GM12878 (cell line): ENCODE results near the gene STKLD1. TPM values are rescaled to one million over a fixed set of nuclear protein-coding genes. Genes with fewer than 3 reads are reported as not detected.

Source experiments
- ATAC-seq: fragments of 200-7000 bp; cut with Tn5 transposase; 3 replicates; pipeline ENCODE4 v1.9.1; 2020; ENCODE audit warnings: mild to moderate bottlenecking, moderate library complexity
- BruUV-seq: library from RNA; stranded (reverse); fragments of 400-500 nt; replicated peaks from 2 replicates; lab custom pipeline; 2021; lab: Mats Ljungman, UMichigan
- CTCF ChIA-PET: fragments of 300-600 bp; sonication (Branson Sonifier 250); formaldehyde crosslinking; extraction: SDS; loops from one replicate; lab custom pipeline; 2021; ENCODE audit warnings: inconsistent platforms; lab: Yijun Ruan, JAX
- POLR2A ChIA-PET: fragments of 350-600 bp; formaldehyde crosslinking; extraction: SDS; loops from one replicate; lab custom pipeline; 2021; ENCODE audit warnings: inconsistent platforms; lab: Charles Lee
- RAD21 ChIA-PET: fragments of 300-600 bp; sonication (Branson Sonifier 250); formaldehyde crosslinking; loops from one replicate; lab custom pipeline; 2023; ENCODE audit warnings: antibody characterized with exemption; ENCODE audit not compliant: unreplicated experiment; lab: Charles Lee
- SMC1A ChIA-PET: fragments of 300-600 bp; sonication (Branson Sonifier 250); formaldehyde crosslinking; loops from one replicate; lab custom pipeline; 2023; ENCODE audit not compliant: unreplicated experiment, uncharacterized antibody; lab: Charles Lee
- DNase-seq: peaks from one replicate; pipeline ENCODE4 v3.0.0-alpha.2; 2011; ENCODE audit warnings: low read depth, low spot score
- FAIRE-seq: peaks from 3 replicates; lab custom pipeline; 2011; peaks lifted over from hg19 to GRCh38; lab: Jason Lieb, UNC
- H2AFZ ChIP-seq: 2 replicates; pipeline ENCODE4 v1.6.0; 2011; ENCODE audit warnings: low read depth, low read length, control low read depth; ENCODE audit not compliant: control insufficient read depth
- H3K27ac ChIP-seq: 2 replicates; pipeline ENCODE4 v1.5.1; 2011; ENCODE audit warnings: control low read depth; ENCODE audit not compliant: control insufficient read depth, insufficient read depth
- H3K27me3 ChIP-seq, 2 experiments: replicated peaks in 1 of 2; 2 replicates each; pipeline versions ENCODE4 v1.6.0 to v1.6.1; 2011; ENCODE audit warnings: low read length in 1 of 2; ENCODE audit not compliant: control insufficient read depth in 2 of 2, insufficient read depth in 2 of 2
- H3K36me3 ChIP-seq, 2 experiments: 2 replicates each; pipeline ENCODE4 v1.5.1; 2011; ENCODE audit warnings: low read length in 1 of 2; ENCODE audit not compliant: control insufficient read depth in 2 of 2, insufficient read depth in 2 of 2
- H3K4me1 ChIP-seq: 2 replicates; pipeline ENCODE4 v1.6.1; 2011; ENCODE audit warnings: mild to moderate bottlenecking, low read length, moderate library complexity, mixed read lengths; ENCODE audit not compliant: control insufficient read depth, insufficient read depth
- H3K4me2 ChIP-seq: 2 replicates; pipeline ENCODE4 v1.6.0; 2011; ENCODE audit warnings: control low read depth; ENCODE audit not compliant: control insufficient read depth, insufficient read depth
- H3K4me3 ChIP-seq: fragments of 200-600 bp; sonication (generic); 2 replicates; pipeline ENCODE4 v1.5.1; 2016
- H3K79me2 ChIP-seq: 2 replicates; pipeline ENCODE4 v1.6.0; 2011; ENCODE audit warnings: low read length; ENCODE audit not compliant: control insufficient read depth, insufficient read depth
- H3K9ac ChIP-seq: 2 replicates; pipeline ENCODE4 v1.8.0; 2011; ENCODE audit warnings: low read length, control low read depth, mixed read lengths; ENCODE audit not compliant: control insufficient read depth, insufficient read depth
- H3K9me3 ChIP-seq: replicated peaks from 3 replicates; pipeline ENCODE4 v1.5.1; 2011; ENCODE audit warnings: mild to moderate bottlenecking, low read length; ENCODE audit not compliant: control insufficient read depth, insufficient read depth
- H4K20me1 ChIP-seq: 2 replicates; pipeline ENCODE4 v1.6.0; 2011; ENCODE audit not compliant: control insufficient read depth, insufficient read depth
- RAD21 ChIP-seq: IDR thresholded peaks from 2 replicates; pipeline ENCODE4 v1.6.1; 2011; ENCODE audit warnings: mild to moderate bottlenecking, low read depth, low read length, moderate library complexity; ENCODE audit not compliant: insufficient read depth
- RUNX3 ChIP-seq: IDR thresholded peaks from 2 replicates; pipeline ENCODE4 v1.6.1; 2012; ENCODE audit warnings: low read length, inconsistent platforms
- SPI1 ChIP-seq: IDR thresholded peaks from 2 replicates; pipeline ENCODE4 v1.6.1; 2011; ENCODE audit warnings: low read depth, mild to moderate bottlenecking, low read length, moderate library complexity, borderline replicate concordance; ENCODE audit not compliant: insufficient read depth
- WGBS: methylation state at CpG from one replicate; pipeline ENCODE4 v1.1.6; 2016; ENCODE audit warnings: low lambda C conversion rate; ENCODE audit not compliant: insufficient replicate concordance, insufficient coverage; ENCODE audit errors: missing lambda C conversion rate; 5-methylcytosine and 5-hydroxymethylcytosine counted together
- in situ Hi-C: fragments of 300-500 bp; cut with MboI; formaldehyde crosslinking; loops from 9 replicates; pipeline ENCODE4 v1.14.3; 2018; ENCODE audit warnings: mixed read lengths
- intact Hi-C: fragments of 100-400 bp; cut with micrococcal nuclease; formaldehyde crosslinking; loops from one replicate; pipeline ENCODE4 v1.14.2; 2022; ENCODE audit not compliant: unreplicated experiment
- polyA plus RNA-seq, 11 experiments: library from polyadenylated mRNA; depleted of rRNA in 4 of 11; unstranded in 6 of 11; stranded (reverse) in 5 of 11; fragments of >200 nt; fragmentation: Nextera tagmentation in 4 of 11; fragmentation: Illumina TruSeq in 1 of 11; extraction: Ambion mirVana in 4 of 11; extraction: Trizol in 1 of 11; gene quantifications; 1 replicate in 1 of 11; 2 replicates in 10 of 11; pipeline versions ENCODE4 v1.2.1 to v1.2.3, GENCODE V29; 2011 to 2016; ENCODE audit warnings: inconsistent platforms in 2 of 11, missing spikeins in 2 of 11, low read depth in 1 of 11
- total RNA-seq, 4 experiments: library from RNA; depleted of rRNA in 3 of 4; stranded (reverse); fragments of >200 nt in 3 of 4; fragmentation: Illumina TruSeq in 1 of 4; extraction: Trizol in 1 of 4; gene quantifications; 2 replicates each; pipeline versions ENCODE4 v1.2.1 to v1.2.3, GENCODE V29; 2013 to 2021

STKLD1 gene
- total and polyA plus RNA-seq, 10 of the 15 experiments (the other 5 are each of a cell fraction or from before 2014, with no cell fraction given), result 0.07 to 0.40 (median 0.29) TPM; not detected in 4

- TF ChIP-seq SPI1, result peak; percentile 72; the same call in 1 of the 2 replicates
- no peak for TF ChIP-seq RAD21
- TF ChIP-seq RUNX3, result peak; percentile 55
- ATAC-seq (no peak), FAIRE-seq (no peak), DNase-seq (no peak)
- H3K27me3 ChIP-seq, result no peaks in the 10 kb centered on the region
- peaks cover 20 to 23% of the 10 kb centered on the region in 2 experiments; a peak in 3 of 4 replicates for H3K36me3 ChIP-seq
- intact Hi-C loops (loop anchor here (5.0 kb wide), 2 partner anchors 38 to 62 kb away; partner anchors contain the start of genes SLC2A6, STKLD1 and SURF4), in situ Hi-C loops (no loop called here)
- H3K4me2 ChIP-seq, result peak overlapping the region; percentile 99
- H4K20me1 ChIP-seq, result no peaks in the 10 kb centered on the region
- no peaks in the 10 kb centered on the region; the same call in 1 of the 3 replicates for H3K9me3 ChIP-seq
- H3K9ac ChIP-seq, result peak overlapping the region; percentile 80; the same call in 1 of the 2 replicates
- RAD21 ChIA-PET, result interaction anchor here (1.2 to 1.8 kb wide), 2 partner anchors 23 to 42 kb away, joined by 3 to 4 read pairs; no protein-coding TSS in a partner anchor
- POLR2A ChIA-PET, result interaction anchor here (0.7 to 1.4 kb wide), 3 partner anchors 8 to 79 kb away, joined by 3 to 6 read pairs (median 3); partner anchors contain the start of gene CACFD1
- peak overlapping the region; percentile 89 for H3K4me3 ChIP-seq
- SMC1A ChIA-PET, result interaction anchor here (1.9 kb wide), 1 partner anchor 44 kb away, joined by 5 read pairs; the partner anchor contains the start of gene CACFD1
- H3K4me1 ChIP-seq, result peaks cover 27% of the 10 kb centered on the region
- 0% methylated on average over 1 of the region's 1 CpG for WGBS
- no TSS peak for BruUV-seq
- H2AFZ ChIP-seq, result no peak overlapping the region
- CTCF ChIA-PET, result interaction anchor here (0.8 to 2.9 kb wide), 7 partner anchors 9 to 229 kb away, joined by 3 to 15 read pairs (median 5); partner anchors contain the start of gene CACFD1
- H3K27ac ChIP-seq, result no peak overlapping the region; the same call in 1 of the 2 replicates
- peaks cover 43% of the 10 kb centered on the region for H3K79me2 ChIP-seq
Observed at GRCh38 chr9:133415170-133415569, 39.0 kb downstream of the STKLD1 start.
